Measurements from ENCODE around the gene APOBEC3G.

Gene APOBEC3G

DNA sequence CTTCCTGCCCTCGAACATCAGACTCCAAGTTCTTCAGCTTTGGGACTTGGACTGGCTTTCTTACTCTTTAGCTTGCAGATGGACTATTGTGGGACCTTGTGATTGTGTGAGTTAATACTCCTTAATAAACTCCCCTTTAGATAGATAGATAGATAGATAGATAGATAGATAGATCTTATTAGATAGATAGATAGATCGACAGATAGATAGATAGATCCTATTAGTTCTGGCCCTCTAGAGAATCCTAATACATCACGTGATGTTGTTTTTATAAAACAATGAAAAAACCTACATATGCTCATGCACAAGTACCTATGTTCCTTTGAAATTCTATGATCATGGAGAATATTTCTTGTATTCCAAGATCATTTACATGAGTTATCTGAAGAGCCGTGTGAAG, 43.9 kb downstream of the APOBEC3G start:
- no peaks in the 10 kb centered on the region for H3K9me3 ChIP-seq (ENCODE audit: control insufficient read depth, low read length)
- H3K4me3 ChIP-seq (ENCODE audit: insufficient read depth, low read depth, low read length, poor library complexity, severe bottlenecking), result no peak overlapping the region
- no peak overlapping the region for H3K27ac ChIP-seq (ENCODE audit: insufficient read depth, low read length, poor library complexity, severe bottlenecking)
- peaks cover 18% of the 10 kb centered on the region for H3K4me1 ChIP-seq (ENCODE audit: control insufficient read depth, insufficient read depth, low read length, poor library complexity, severe bottlenecking)
- H3K27me3 ChIP-seq (replicated peaks; ENCODE audit: control insufficient read depth, insufficient read depth, low read length, poor library complexity, severe bottlenecking), result no peaks in the 10 kb centered on the region
- no peaks in the 10 kb centered on the region for H3K36me3 ChIP-seq (ENCODE audit: control insufficient read depth, insufficient read depth, low read length)
- no peak for DNase-seq

DNA sequence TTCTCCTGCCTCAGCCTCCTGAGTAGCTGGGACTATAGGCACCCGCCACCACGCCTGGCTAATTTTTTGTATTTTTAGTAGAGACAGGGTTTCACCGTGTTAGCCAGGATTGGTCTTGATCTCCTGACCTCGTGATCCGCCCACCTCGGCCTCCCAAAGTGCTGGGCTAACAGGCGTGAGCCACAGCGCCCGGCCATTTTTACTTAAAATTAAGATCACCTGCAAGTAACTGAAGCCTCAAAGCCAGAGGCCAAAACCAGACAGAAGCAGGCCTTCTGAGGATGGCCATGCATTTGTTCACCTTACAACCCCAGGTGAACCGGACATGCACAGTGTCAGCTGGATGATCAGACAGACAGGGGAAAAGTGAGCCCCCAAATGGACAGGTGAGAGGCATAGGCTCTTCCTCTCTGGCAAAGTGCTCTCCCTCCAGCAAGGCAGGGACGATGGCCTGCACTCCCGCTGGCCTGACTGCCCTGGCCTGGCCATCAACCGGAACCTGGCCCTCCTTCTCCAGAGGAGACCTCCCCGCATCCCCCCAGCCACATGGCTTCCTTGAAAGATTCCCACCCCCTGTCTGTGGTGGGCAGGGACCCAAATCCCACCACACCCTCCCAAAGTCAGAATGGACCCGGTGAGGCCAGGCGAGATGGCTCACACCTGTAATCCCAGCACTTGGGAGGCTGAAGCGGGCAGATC, 45.8 kb downstream of the APOBEC3G start:
- H3K4me3 ChIP-seq (ENCODE audit: insufficient read depth, low read depth, low read length, poor library complexity, severe bottlenecking), result no peak overlapping the region
- DNase-seq, result no peak
- peaks cover 4% of the 10 kb centered on the region for H3K4me1 ChIP-seq (ENCODE audit: control insufficient read depth, insufficient read depth, low read length, poor library complexity, severe bottlenecking)
- H3K9me3 ChIP-seq (ENCODE audit: control insufficient read depth, low read length), result no peaks in the 10 kb centered on the region
- H3K27me3 ChIP-seq (replicated peaks; ENCODE audit: control insufficient read depth, insufficient read depth, low read length, poor library complexity, severe bottlenecking), result no peaks in the 10 kb centered on the region
- no peak overlapping the region for H3K27ac ChIP-seq (ENCODE audit: insufficient read depth, low read length, poor library complexity, severe bottlenecking)
- no peaks in the 10 kb centered on the region for H3K36me3 ChIP-seq (ENCODE audit: control insufficient read depth, insufficient read depth, low read length)

DNA sequence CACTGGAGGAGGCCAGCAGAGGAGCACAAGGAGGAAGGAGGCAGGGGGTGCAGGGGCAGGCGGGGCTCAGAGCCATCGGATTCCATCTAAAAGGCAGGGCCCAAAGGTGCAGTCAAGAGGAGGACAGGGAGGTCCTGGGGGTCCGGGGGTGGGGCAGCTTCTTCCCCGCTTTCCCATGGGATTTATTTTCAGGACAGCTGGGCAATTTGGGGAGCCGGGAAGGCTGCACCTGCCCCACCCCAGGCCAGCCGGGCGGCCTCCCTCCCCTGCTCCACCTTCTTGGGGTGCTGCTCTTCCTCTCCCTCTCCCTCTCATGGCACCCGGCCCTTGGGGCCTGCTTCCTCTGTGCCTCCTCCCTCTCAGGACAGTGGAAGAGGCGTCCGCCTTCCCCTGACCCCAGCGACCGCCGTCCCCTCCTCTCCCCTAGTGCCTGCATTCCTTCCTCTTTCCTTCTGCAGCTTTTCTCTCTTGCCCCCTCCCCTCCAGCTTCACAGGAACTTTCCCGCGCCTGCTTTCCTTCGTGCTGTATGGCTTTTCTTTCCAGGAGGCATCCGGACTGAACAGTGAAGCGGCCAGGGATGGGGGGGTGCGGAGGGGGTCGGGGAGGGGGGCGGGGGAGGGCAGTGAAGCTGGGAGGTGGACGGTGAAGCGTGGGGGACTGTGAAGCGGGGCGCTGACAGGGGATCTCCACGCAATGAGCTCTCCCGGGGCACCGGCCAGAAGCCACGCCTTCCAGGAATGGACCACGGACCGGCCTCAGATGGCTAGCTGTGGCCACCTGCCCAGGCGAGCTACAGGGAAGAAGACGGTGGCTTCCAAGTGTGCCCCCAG, 46.9 kb downstream of the APOBEC3G start:
- no peaks in the 10 kb centered on the region for H3K4me1 ChIP-seq (ENCODE audit: control insufficient read depth, insufficient read depth, low read length, poor library complexity, severe bottlenecking)
- DNase-seq, result no peak
- H3K36me3 ChIP-seq (ENCODE audit: control insufficient read depth, insufficient read depth, low read length), result no peaks in the 10 kb centered on the region
- H3K27ac ChIP-seq (ENCODE audit: insufficient read depth, low read length, poor library complexity, severe bottlenecking), result no peak overlapping the region
- no peak overlapping the region for H3K4me3 ChIP-seq (ENCODE audit: insufficient read depth, low read depth, low read length, poor library complexity, severe bottlenecking)
- no peaks in the 10 kb centered on the region for H3K9me3 ChIP-seq (ENCODE audit: control insufficient read depth, low read length)
- H3K27me3 ChIP-seq (replicated peaks; ENCODE audit: control insufficient read depth, insufficient read depth, low read length, poor library complexity, severe bottlenecking), result no peaks in the 10 kb centered on the region

DNA sequence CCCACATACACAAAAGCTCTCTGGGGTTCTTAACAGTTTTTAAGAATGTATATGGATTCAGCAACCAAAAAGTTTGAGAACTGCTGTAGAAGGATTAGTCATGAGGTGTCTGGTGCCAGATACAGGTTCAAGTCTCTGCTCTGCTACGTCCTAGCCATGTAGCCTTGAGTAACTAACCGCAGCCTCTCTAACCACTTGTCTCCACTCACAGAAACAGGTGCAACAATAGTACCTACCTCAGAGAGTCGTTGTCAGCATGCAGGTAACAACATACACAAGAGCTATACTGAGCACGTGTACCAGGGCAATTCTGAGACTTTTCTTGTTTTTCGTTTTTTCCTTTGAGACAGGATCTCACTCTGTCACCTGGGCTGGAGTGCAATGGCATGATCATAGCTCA, 48.5 kb downstream of the APOBEC3G start:
- Histone ChIP-seq H3K27ac (ENCODE audit: insufficient read depth, low read length, poor library complexity, severe bottlenecking) (no peak overlapping the region), H3K4me1 (ENCODE audit: control insufficient read depth, insufficient read depth, low read length, poor library complexity, severe bottlenecking) (no peaks in the 10 kb centered on the region), H3K9me3 (ENCODE audit: control insufficient read depth, low read length) (no peaks in the 10 kb centered on the region), H3K27me3 (replicated peaks; ENCODE audit: control insufficient read depth, insufficient read depth, low read length, poor library complexity, severe bottlenecking) (no peaks in the 10 kb centered on the region), H3K4me3 (ENCODE audit: insufficient read depth, low read depth, low read length, poor library complexity, severe bottlenecking) (no peak overlapping the region), H3K36me3 (ENCODE audit: control insufficient read depth, insufficient read depth, low read length) (no peaks in the 10 kb centered on the region)
- no peak for DNase-seq

DNA sequence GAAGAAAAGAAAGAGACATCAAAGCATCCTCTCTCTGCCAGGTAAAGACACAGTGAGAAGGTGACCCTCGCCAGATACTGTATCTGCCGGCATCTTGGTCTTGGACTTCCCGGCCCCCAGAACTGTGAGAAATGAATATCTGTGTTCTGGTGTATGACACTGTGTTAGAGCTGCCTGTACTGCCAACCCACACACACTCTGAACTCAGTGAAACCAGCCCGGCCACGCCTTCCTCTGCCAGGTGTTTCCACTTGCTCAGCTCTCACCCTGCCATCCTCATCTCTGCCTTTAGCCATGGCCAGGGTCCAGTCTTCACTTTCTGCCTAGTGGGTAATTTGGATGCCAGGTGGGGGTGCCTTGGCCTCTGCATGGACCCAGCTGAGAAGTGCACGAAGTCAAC, 51.4 kb downstream of the APOBEC3G start:
- DNase-seq, result no peak

DNA sequence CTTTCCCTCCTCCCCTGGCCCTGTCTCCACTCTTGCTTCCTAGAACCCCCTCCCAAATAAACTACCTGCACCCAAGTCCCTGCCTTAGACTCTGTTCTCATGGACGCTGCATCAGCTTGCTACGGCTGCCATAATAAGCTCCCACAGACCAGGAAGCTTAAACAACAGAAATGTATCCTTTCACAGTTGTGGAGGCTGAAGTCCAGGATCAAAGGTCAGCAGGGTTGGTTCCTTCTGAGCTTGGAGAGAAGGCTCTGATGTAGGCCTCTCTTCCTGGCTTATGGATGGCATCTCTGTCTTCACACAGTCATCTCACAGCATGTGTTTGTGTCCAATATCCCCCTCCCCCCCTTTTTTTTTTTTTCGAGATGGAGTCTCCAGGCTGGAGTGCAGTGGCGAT, 52.0 kb downstream of the APOBEC3G start:
- DNase-seq, result no peak
- H3K27me3 ChIP-seq (replicated peaks; ENCODE audit: control insufficient read depth, insufficient read depth, low read length, poor library complexity, severe bottlenecking), result no peaks in the 10 kb centered on the region
- H3K4me1 ChIP-seq (ENCODE audit: control insufficient read depth, insufficient read depth, low read length, poor library complexity, severe bottlenecking), result no peaks in the 10 kb centered on the region
- H3K27ac ChIP-seq (ENCODE audit: insufficient read depth, low read length, poor library complexity, severe bottlenecking), result no peak overlapping the region
- H3K36me3 ChIP-seq (ENCODE audit: control insufficient read depth, insufficient read depth, low read length), result peaks cover 18% of the 10 kb centered on the region
- H3K9me3 ChIP-seq (ENCODE audit: control insufficient read depth, low read length), result no peaks in the 10 kb centered on the region
- H3K4me3 ChIP-seq (ENCODE audit: insufficient read depth, low read depth, low read length, poor library complexity, severe bottlenecking), result no peak overlapping the region

More for the DNA sequence above, 51.4 kb downstream of the APOBEC3G start:
- Histone ChIP-seq H3K36me3 (ENCODE audit: control insufficient read depth, insufficient read depth, low read length) (peaks cover 12% of the 10 kb centered on the region), H3K27me3 (replicated peaks; ENCODE audit: control insufficient read depth, insufficient read depth, low read length, poor library complexity, severe bottlenecking) (no peaks in the 10 kb centered on the region), H3K27ac (ENCODE audit: insufficient read depth, low read length, poor library complexity, severe bottlenecking) (no peak overlapping the region), H3K9me3 (ENCODE audit: control insufficient read depth, low read length) (no peaks in the 10 kb centered on the region), H3K4me3 (ENCODE audit: insufficient read depth, low read depth, low read length, poor library complexity, severe bottlenecking) (no peak overlapping the region), H3K4me1 (ENCODE audit: control insufficient read depth, insufficient read depth, low read length, poor library complexity, severe bottlenecking) (no peaks in the 10 kb centered on the region)

DNA sequence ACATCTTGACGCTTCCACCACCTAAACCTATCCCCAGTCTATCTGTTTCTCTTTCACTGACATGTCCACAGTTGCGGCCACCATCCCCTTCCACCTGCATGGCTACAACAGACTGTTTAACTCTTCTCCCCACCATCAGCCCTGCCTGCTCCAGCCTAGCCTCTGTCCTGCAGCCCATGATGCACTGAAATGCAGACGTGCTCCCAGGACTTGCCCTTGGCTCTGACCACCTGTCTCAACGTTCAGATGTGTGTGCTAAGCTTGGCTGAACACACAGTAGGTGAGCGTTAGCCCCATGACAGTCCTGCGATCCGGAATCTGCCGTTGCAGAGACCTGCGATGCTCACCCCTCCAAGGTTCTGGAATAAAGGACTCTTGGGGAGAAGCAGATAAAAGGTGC, 52.7 kb downstream of the APOBEC3G start:
- H3K36me3 ChIP-seq (ENCODE audit: control insufficient read depth, insufficient read depth, low read length), result peaks cover 19% of the 10 kb centered on the region
- no peak overlapping the region for H3K4me3 ChIP-seq (ENCODE audit: insufficient read depth, low read depth, low read length, poor library complexity, severe bottlenecking)
- no peak overlapping the region for H3K27ac ChIP-seq (ENCODE audit: insufficient read depth, low read length, poor library complexity, severe bottlenecking)
- H3K27me3 ChIP-seq (replicated peaks; ENCODE audit: control insufficient read depth, insufficient read depth, low read length, poor library complexity, severe bottlenecking), result no peaks in the 10 kb centered on the region
- H3K9me3 ChIP-seq (ENCODE audit: control insufficient read depth, low read length), result no peaks in the 10 kb centered on the region
- H3K4me1 ChIP-seq (ENCODE audit: control insufficient read depth, insufficient read depth, low read length, poor library complexity, severe bottlenecking), result no peaks in the 10 kb centered on the region
- no peak for DNase-seq

DNA sequence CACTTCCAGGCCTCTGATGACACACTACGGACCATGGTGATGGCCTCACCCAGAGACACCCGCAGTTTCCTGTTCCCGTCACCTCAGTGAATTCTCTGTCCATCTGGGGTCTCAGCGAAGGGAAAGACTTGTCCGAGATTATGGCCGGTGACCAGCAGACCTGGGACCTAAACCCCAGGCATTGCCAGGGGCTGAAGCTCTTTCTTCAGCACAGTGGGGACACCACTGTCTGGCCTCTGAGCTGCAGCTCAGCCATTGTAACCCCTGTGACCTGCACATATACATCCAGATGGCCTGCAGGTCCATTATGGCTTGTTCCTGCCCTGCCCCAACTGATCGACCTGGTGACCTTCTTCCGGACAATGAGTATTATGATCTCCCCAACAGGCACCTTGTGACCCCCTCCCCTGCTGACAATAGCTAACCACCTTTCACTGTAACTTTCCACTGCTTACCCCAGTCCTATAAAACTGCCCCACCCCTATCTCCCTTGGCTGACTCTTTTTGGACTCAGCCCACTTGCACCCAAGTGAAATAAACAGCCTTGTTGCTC, 53.2 kb downstream of the APOBEC3G start:
- no peak overlapping the region for H3K4me3 ChIP-seq (ENCODE audit: insufficient read depth, low read depth, low read length, poor library complexity, severe bottlenecking)
- no peaks in the 10 kb centered on the region for H3K4me1 ChIP-seq (ENCODE audit: control insufficient read depth, insufficient read depth, low read length, poor library complexity, severe bottlenecking)
- no peaks in the 10 kb centered on the region for H3K27me3 ChIP-seq (replicated peaks; ENCODE audit: control insufficient read depth, insufficient read depth, low read length, poor library complexity, severe bottlenecking)
- H3K36me3 ChIP-seq (ENCODE audit: control insufficient read depth, insufficient read depth, low read length), result peaks cover 19% of the 10 kb centered on the region
- no peak overlapping the region for H3K27ac ChIP-seq (ENCODE audit: insufficient read depth, low read length, poor library complexity, severe bottlenecking)
- H3K9me3 ChIP-seq (ENCODE audit: control insufficient read depth, low read length), result no peaks in the 10 kb centered on the region
- no peak for DNase-seq

DNA sequence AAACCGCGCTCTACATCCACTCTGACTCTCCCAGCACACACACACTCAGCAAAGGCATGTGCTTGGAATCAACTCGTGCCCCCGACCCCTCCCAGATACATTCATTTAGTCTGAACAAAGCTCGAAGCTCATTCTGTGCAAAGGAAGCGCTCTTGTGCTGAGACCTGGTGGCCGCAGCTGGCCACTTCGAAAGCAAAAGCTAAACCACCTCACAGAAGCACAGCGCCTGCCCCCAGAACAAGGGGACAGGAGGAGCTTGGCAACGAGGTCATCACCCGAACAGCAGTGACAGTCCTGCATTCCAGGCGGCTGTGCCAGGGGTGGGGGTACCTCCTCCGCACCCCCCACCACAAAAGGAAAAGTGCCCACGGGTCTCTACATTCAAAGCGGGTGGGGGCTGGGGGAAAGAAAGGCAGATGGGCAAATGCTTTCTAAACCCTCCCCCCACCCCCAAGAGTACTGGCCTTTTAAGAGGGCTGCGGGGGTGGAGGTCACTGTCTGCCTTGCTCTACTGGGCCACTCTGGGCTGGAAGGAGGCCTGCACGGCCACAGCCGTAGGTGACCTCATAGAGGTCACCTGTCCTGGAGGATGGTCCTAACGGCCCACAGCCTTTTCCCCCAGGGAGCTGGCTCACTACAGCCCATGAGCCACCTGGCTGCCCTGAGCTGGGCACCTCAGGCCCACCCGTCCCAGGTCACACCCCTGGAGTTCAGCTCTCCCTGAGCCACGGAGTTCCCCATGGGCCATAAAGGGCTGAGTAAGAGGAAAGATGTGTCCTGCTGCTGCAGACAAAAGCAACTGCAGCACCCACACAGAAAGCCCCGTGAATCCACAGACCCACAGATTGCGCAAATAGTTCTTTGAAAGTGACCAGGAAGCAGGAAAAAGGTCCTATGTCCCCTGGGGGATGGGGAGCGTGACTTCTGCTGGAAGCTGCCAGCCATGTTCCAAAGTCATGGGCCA, 54.1 kb downstream of the APOBEC3G start:
- Histone ChIP-seq H3K27ac (ENCODE audit: insufficient read depth, low read length, poor library complexity, severe bottlenecking) (no peak overlapping the region), H3K27me3 (replicated peaks; ENCODE audit: control insufficient read depth, insufficient read depth, low read length, poor library complexity, severe bottlenecking) (no peaks in the 10 kb centered on the region), H3K9me3 (ENCODE audit: control insufficient read depth, low read length) (no peaks in the 10 kb centered on the region), H3K4me3 (ENCODE audit: insufficient read depth, low read depth, low read length, poor library complexity, severe bottlenecking) (no peak overlapping the region), H3K36me3 (ENCODE audit: control insufficient read depth, insufficient read depth, low read length) (peaks cover 19% of the 10 kb centered on the region), H3K4me1 (ENCODE audit: control insufficient read depth, insufficient read depth, low read length, poor library complexity, severe bottlenecking) (no peaks in the 10 kb centered on the region)
- no peak for DNase-seq
